ENCODE data around the gene C1S. TPM values are rescaled to one million over a fixed set of nuclear protein-coding genes. Genes with fewer than 3 reads are reported as not detected.
"Not testable (repeated sequence)": the region's sequence is repeated elsewhere in the genome, so short reads cannot be mapped to it uniquely, and the experiment has no call there.

Gene C1S
- 10 to 100 TPM; 35.8 to 97.2 TPM for total RNA-seq

- intact Hi-C loops (cut with DNase I) = no loop called here
- Histone ChIP-seq H3K36me3 (no peaks in the 10 kb centered on the region), H3K9me3 (no peaks in the 10 kb centered on the region), H3K27ac (peak within 1 kb of the TSS; percentile 38), H3K9ac (ENCODE audit: low read depth in 2 of 2, low read length in 2 of 2) (peak within 1 kb of the TSS; percentile 49 to 64), H3K4me3 (peak within 1 kb of the TSS; percentile 16), H3K4me1 (no peaks in the 10 kb centered on the region), H3K27me3 (no peaks in the 10 kb centered on the region)
- peak; percentile 37 for TF ChIP-seq CTCF (IDR thresholded peaks at IDR 0.05)
- peak; percentile 51 for DNase-seq
Observed at GRCh38 chr12:7060353-7060954, at the start of gene C1S. Gene C1S, plus strand, starts transcription at chr12:7060718. Its CDS starts 1,195 bp downstream, at chr12:7061913.

DNA sequence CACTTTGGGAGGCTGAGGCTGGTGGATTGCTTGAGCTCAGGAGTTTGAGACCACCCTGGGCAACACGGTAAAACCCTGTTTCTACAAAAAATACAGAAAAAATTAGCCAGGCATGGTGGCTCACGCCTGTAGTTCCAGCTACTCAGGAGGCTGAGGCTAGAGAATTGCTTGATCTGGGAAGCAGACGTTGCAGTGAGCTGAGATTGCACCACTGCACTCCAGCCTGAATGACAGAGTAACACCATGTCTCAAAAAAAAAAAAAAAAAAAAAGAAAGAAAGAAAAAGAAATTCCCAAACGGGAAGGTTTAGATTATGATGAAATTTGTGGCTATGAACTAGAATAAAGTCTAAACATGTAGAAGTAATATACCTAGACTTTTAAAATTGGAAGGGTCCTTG, 49.1 kb upstream of the C1S start:
- H3K36me3 ChIP-seq; H3K9ac ChIP-seq (ENCODE audit: low read depth in 2 of 2, low read length in 2 of 2); DNase-seq; H3K9me3 ChIP-seq; H3K27ac ChIP-seq; H3K4me3 ChIP-seq; H3K27me3 ChIP-seq: not testable (repeated sequence)
- peaks cover 10% of the 10 kb centered on the region for H3K4me1 ChIP-seq
- intact Hi-C loops (cut with DNase I) = loop anchor here (5.0 kb wide), 1 partner anchor 34 kb away; no protein-coding TSS in a partner anchor

DNA sequence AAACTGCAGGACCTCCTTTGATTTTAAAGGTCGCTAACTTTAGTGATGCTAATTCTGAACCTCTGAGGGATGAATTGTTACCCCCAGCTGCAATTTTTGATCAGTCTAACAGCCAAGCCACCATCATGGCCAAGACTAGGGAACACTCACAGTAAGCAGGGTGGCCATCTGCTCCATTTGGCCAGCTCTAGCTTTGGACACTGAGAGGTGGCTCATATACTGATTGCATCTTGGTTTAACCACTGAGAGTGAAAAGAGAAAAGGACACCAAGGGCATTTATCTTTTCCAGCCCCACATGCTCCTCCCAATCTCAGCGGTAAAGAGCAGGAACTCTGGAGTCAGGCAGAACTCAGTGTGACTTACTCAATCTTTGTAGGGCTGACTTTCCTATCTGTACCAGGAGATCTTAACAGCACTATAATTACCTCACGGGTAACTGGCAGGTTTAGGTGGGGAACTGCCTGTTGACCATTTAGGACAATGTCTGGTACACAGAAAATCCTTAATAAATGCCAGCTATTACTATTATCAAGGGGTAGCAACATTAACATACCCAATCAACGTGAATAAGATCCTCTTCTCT, 48.4 kb upstream of the C1S start:
- Histone ChIP-seq H3K4me3 (no peak overlapping the region), H3K27me3 (no peaks in the 10 kb centered on the region), H3K9me3 (no peaks in the 10 kb centered on the region), H3K9ac (ENCODE audit: low read depth in 2 of 2, low read length in 2 of 2) (no peak overlapping the region), H3K27ac (no peak overlapping the region), H3K36me3 (no peaks in the 10 kb centered on the region), H3K4me1 (peaks cover 16% of the 10 kb centered on the region)
- intact Hi-C loops (cut with DNase I) = loop anchor here (5.0 kb wide), 1 partner anchor 35 kb away; no protein-coding TSS in a partner anchor
- no peak for TF ChIP-seq CTCF (IDR thresholded peaks at IDR 0.05)
- DNase-seq = no peak

GRCh38 chr12:7013101-7013500, 47.4 kb upstream of the C1S start:
- intact Hi-C loops (cut with DNase I) = loop anchor here (5.0 kb wide), 1 partner anchor 36 kb away; no protein-coding TSS in a partner anchor
- Histone ChIP-seq H3K9ac (ENCODE audit: low read depth in 2 of 2, low read length in 2 of 2) (no peak overlapping the region), H3K4me3 (no peak overlapping the region), H3K9me3 (no peaks in the 10 kb centered on the region), H3K4me1 (peaks cover 23% of the 10 kb centered on the region), H3K27me3 (no peaks in the 10 kb centered on the region), H3K27ac (no peak overlapping the region), H3K36me3 (no peaks in the 10 kb centered on the region)
- no peak for DNase-seq
- no peak for TF ChIP-seq CTCF (IDR thresholded peaks at IDR 0.05)

GRCh38 chr12:7015555-7016370, 44.8 kb upstream of the C1S start:
- intact Hi-C loops (cut with DNase I) = no loop called here
- Histone ChIP-seq H3K9me3 (no peaks in the 10 kb centered on the region), H3K36me3 (no peaks in the 10 kb centered on the region), H3K4me1 (peaks cover 23% of the 10 kb centered on the region), H3K4me3 (no peak overlapping the region), H3K27me3 (no peaks in the 10 kb centered on the region), H3K9ac (ENCODE audit: low read depth in 2 of 2, low read length in 2 of 2) (peak overlapping the region in 1 of 2 donors; percentile 69), H3K27ac (no peak overlapping the region)
- no peak for TF ChIP-seq CTCF (IDR thresholded peaks at IDR 0.05)
- no peak for DNase-seq

Measured in colonic mucosa (tissue), 4 donors.